Stimulated activated CD4-positive, alpha-beta T cell treated with anti-CD3 and anti-CD28 coated beads, Interleukin-1b, Interleukin-23, amount 100 ng/mL, for 48 hours (primary cell): ENCODE results near the gene GRM4.
"Not testable (repeated sequence)": the region's sequence is repeated elsewhere in the genome, so short reads cannot be mapped to it uniquely, and the experiment has no call there.

Experiments used
- DNase-seq: peaks from one replicate; pipeline ENCODE4 v3.0.0-alpha.2; 2020

Gene GRM4

GRCh38 chr6:34018961-34019606, 126.8 kb downstream of the GRM4 start:
- DNase-seq: no peak

GRCh38 chr6:34018026-34018425, 127.9 kb downstream of the GRM4 start:
- DNase-seq: no peak

- DNase-seq: no peak
Measured at GRCh38 chr6:34017106-34017805, 128.6 kb downstream of the GRM4 start.

- not testable (repeated sequence) for DNase-seq
Measured at GRCh38 chr6:34016573-34016972, 129.3 kb downstream of the GRM4 start.

- DNase-seq: no peak
Measured at GRCh38 chr6:34015586-34015985, 130.3 kb downstream of the GRM4 start.

- DNase-seq: no peak
Measured at GRCh38 chr6:34011264-34011663, 134.6 kb downstream of the GRM4 start.

- no peak for DNase-seq
Measured at GRCh38 chr6:34005901-34006531, 139.9 kb downstream of the GRM4 start.

GRCh38 chr6:34004706-34005105, 141.2 kb downstream of the GRM4 start:
- no peak for DNase-seq

- DNase-seq: no peak
Measured at GRCh38 chr6:34003962-34004361, 141.9 kb downstream of the GRM4 start.

- DNase-seq: no peak
Measured at GRCh38 chr6:34001706-34002621, 143.9 kb downstream of the GRM4 start.

GRCh38 chr6:34000281-34000680, 145.6 kb downstream of the GRM4 start:
- DNase-seq: no peak

- no peak for DNase-seq
Measured at GRCh38 chr6:33999567-33999966, 146.3 kb downstream of the GRM4 start.

GRCh38 chr6:33998660-33999059, 147.2 kb downstream of the GRM4 start:
- DNase-seq: no peak

GRCh38 chr6:33997265-33997664, 148.6 kb downstream of the GRM4 start:
- DNase-seq: no peak

GRCh38 chr6:33996120-33996475, 149.8 kb downstream of the GRM4 start:
- DNase-seq: no peak

- no peak for DNase-seq
Measured at GRCh38 chr6:33995309-33996119, 150.4 kb downstream of the GRM4 start.

- no peak for DNase-seq
Measured at GRCh38 chr6:33994472-33995308, 151.2 kb downstream of the GRM4 start.

GRCh38 chr6:33993653-33994471, 152.0 kb downstream of the GRM4 start:
- DNase-seq: no peak

- no peak for DNase-seq
Measured at GRCh38 chr6:33993091-33993490, 152.8 kb downstream of the GRM4 start.

GRCh38 chr6:33992191-33992590, 153.7 kb downstream of the GRM4 start:
- DNase-seq: no peak

- DNase-seq: no peak
Measured at GRCh38 chr6:33991610-33992009, 154.3 kb downstream of the GRM4 start.
